Left ventricle myocardium inferior (tissue), 1 donor: Measurements from ENCODE around the gene GRB10. TPM values are rescaled to one million over a fixed set of nuclear protein-coding genes. Genes with fewer than 3 reads are reported as not detected.
"Not testable (repeated sequence)": the region's sequence is repeated elsewhere in the genome, so short reads cannot be mapped to it uniquely, and the experiment has no call there.

Experiments
- DNase-seq: peaks from one replicate; pipeline ENCODE4 v3.0.0-alpha.2; 2020
- H3K27ac ChIP-seq: fragments of 200-600 bp; replicated peaks from 2 replicates; pipeline ENCODE4 v1.8.0; 2021
- H3K27me3 ChIP-seq: fragments of 200-600 bp; 2 replicates; pipeline ENCODE4 v1.8.0; 2021; ENCODE audit warnings: low read depth
- H3K36me3 ChIP-seq: fragments of 200-600 bp; 2 replicates; pipeline ENCODE4 v1.8.0; 2021
- H3K4me1 ChIP-seq: fragments of 200-600 bp; 2 replicates; pipeline ENCODE4 v1.8.0; 2021
- H3K4me3 ChIP-seq: fragments of 200-600 bp; 2 replicates; pipeline ENCODE4 v1.8.0; 2021; ENCODE audit warnings: mild to moderate bottlenecking, moderate library complexity
- H3K9me3 ChIP-seq: fragments of 200-600 bp; replicated peaks from 2 replicates; pipeline ENCODE4 v1.8.0; 2021
- CTCF ChIP-seq: fragments of 200-600 bp; IDR thresholded peaks from 2 replicates; pipeline ENCODE4 v1.8.0; 2021; ENCODE audit warnings: antibody characterized with exemption, mild to moderate bottlenecking, borderline replicate concordance
- intact Hi-C: fragments of 100-400 bp; cut with micrococcal nuclease; formaldehyde crosslinking; loops from one replicate; pipeline ENCODE4 v1.11.0; 2022
- total RNA-seq: library from RNA; stranded (reverse); fragmentation: NEBNext Ultra II Directional; extraction: Animal tissue kit (Norgen Biotek cat#: 25700); gene quantifications from one replicate; pipeline ENCODE4 v1.2.1, GENCODE V29; 2021
- donor health status: DM: no; HTN: yes; CAD: no; lungs with severe emphysema.

The GRB10 gene
- total RNA-seq, 1 donor from 2014 or later: 40.6 TPM

- Histone ChIP-seq H3K27me3 (peaks cover 21% of the 10 kb centered on the region), H3K4me1 (no peaks in the 10 kb centered on the region), H3K27ac (no peak overlapping the region), H3K36me3 (no peaks in the 10 kb centered on the region), H3K4me3 (no peak overlapping the region), H3K9me3 (no peaks in the 10 kb centered on the region)
- TF ChIP-seq CTCF: no peak
- intact Hi-C loops: no loop called here
- DNase-seq: no peak
Observed at GRCh38 chr7:50552139-50552538, 230.6 kb downstream of the GRB10 start.

GRCh38 chr7:50545613-50546012 lies 237.1 kb downstream of the GRB10 start:
- intact Hi-C loops: not testable (repeated sequence)

GRCh38 chr7:50544992-50545391 lies 237.7 kb downstream of the GRB10 start:
- no peaks in the 10 kb centered on the region for H3K9me3 ChIP-seq
- no peak for TF ChIP-seq CTCF
- intact Hi-C loops: no loop called here
- no peaks in the 10 kb centered on the region for H3K36me3 ChIP-seq
- peaks cover 13% of the 10 kb centered on the region for H3K27me3 ChIP-seq
- no peaks in the 10 kb centered on the region for H3K4me1 ChIP-seq
- no peak overlapping the region for H3K27ac ChIP-seq
- DNase-seq: no peak
- no peak overlapping the region for H3K4me3 ChIP-seq

More at GRCh38 chr7:50545613-50546012, 237.1 kb downstream of the GRB10 start:
- DNase-seq, H3K4me1 ChIP-seq, H3K9me3 ChIP-seq, H3K27ac ChIP-seq, H3K4me3 ChIP-seq, H3K27me3 ChIP-seq, H3K36me3 ChIP-seq: not testable (repeated sequence)

GRCh38 chr7:50543776-50544442 lies 238.8 kb downstream of the GRB10 start:
- Histone ChIP-seq H3K27ac (no peak overlapping the region), H3K9me3 (no peaks in the 10 kb centered on the region), H3K27me3 (peaks cover 24% of the 10 kb centered on the region), H3K4me3 (no peak overlapping the region), H3K4me1 (no peaks in the 10 kb centered on the region), H3K36me3 (no peaks in the 10 kb centered on the region)
- DNase-seq: no peak
- intact Hi-C loops: no loop called here
- no peak for TF ChIP-seq CTCF

- H3K27me3 ChIP-seq: peaks cover 20% of the 10 kb centered on the region
- intact Hi-C loops: no loop called here
Observed at GRCh38 chr7:50542132-50542531, 240.6 kb downstream of the GRB10 start.

More at GRCh38 chr7:50542132-50542531, 240.6 kb downstream of the GRB10 start:
- no peak for DNase-seq
- Histone ChIP-seq H3K9me3 (no peaks in the 10 kb centered on the region), H3K27ac (no peak overlapping the region), H3K4me1 (no peaks in the 10 kb centered on the region), H3K4me3 (no peak overlapping the region), H3K36me3 (no peaks in the 10 kb centered on the region)
- TF ChIP-seq CTCF: no peak
